OCI-LY3 (cell line): ENCODE results near the gene RDH5.

ENCODE experiments used
- H2AFZ ChIP-seq: fragments of 200-600, 300-600 bp; shearing (Covaris generic); 2 replicates; pipeline ENCODE4 v1.6.0; 2014; ENCODE audit warnings: antibody characterized with exemption, low read depth, low read length
- H3K27ac ChIP-seq: fragments of 200-600, 300-600 bp; sonication (generic); 2 replicates; pipeline ENCODE4 v1.5.1; 2014; ENCODE audit warnings: mild to moderate bottlenecking, low read length, moderate library complexity, mixed read lengths
- H3K27me3 ChIP-seq: fragments of 200-600, 300-600 bp; sonication (generic); 2 replicates; pipeline ENCODE4 v1.6.1; 2014; ENCODE audit warnings: low read depth, low read length, mixed read lengths
- H3K36me3 ChIP-seq: fragments of 200-600, 300-600 bp; sonication (generic); replicated peaks from 2 replicates; pipeline ENCODE3; 2014; ENCODE audit warnings: low read depth, low read length, mixed read lengths
- H3K4me1 ChIP-seq: fragments of 300-600, 200-600 bp; sonication (generic); 2 replicates; pipeline ENCODE4 v1.6.1; 2014; ENCODE audit warnings: low read length, mixed read lengths
- H3K4me2 ChIP-seq: fragments of 200-600, 300-600 bp; sonication (generic); 2 replicates; pipeline ENCODE4 v1.6.1; 2014; ENCODE audit warnings: low read length, mixed read lengths
- H3K4me3 ChIP-seq: fragments of 300-600, 200-600 bp; sonication (generic); 2 replicates; pipeline ENCODE4 v1.5.1; 2014; ENCODE audit warnings: antibody characterized with exemption, mild to moderate bottlenecking, low read length, moderate library complexity
- H3K79me2 ChIP-seq: fragments of 300-600, 200-600 bp; shearing (Covaris generic); 2 replicates; pipeline ENCODE4 v1.6.1; 2014; ENCODE audit warnings: mild to moderate bottlenecking, low read length, mixed read lengths
- H3K9ac ChIP-seq: fragments of 300-600, 200-600 bp; shearing (Covaris generic); 2 replicates; pipeline ENCODE4 v1.6.0; 2014; ENCODE audit warnings: mild to moderate bottlenecking, low read length, moderate library complexity
- H3K9me3 ChIP-seq: fragments of 200-600, 300-600 bp; shearing (Covaris generic); 2 replicates; pipeline ENCODE4 v1.6.1; 2014; ENCODE audit warnings: low read length, mixed read lengths; ENCODE audit not compliant: insufficient read depth
- H4K20me1 ChIP-seq: fragments of 200-600, 300-600 bp; sonication (generic); 2 replicates; pipeline ENCODE4 v1.6.1; 2016; ENCODE audit warnings: low read length, mixed read lengths; ENCODE audit not compliant: insufficient read depth
- EZH2phosphoT487 ChIP-seq: fragments of 200-600 bp; shearing (Covaris generic); IDR thresholded peaks from 2 replicates; pipeline ENCODE4 v1.6.1; 2018; ENCODE audit warnings: antibody characterized with exemption, mixed run types, low read depth
- TF ChIP-seq, protein P1 (sequence below): fragments of 200-600, 300-600 bp; sonication (generic); IDR thresholded peaks from 2 replicates; pipeline ENCODE4 v1.5.1; 2014; ENCODE audit warnings: antibody characterized with exemption, low read length, low read depth

Gene RDH5

GRCh38 chr12:55696141-55696540 lies 24.1 kb upstream of the RDH5 start:
- Histone ChIP-seq H3K27ac (no peak overlapping the region), H3K9me3 (no peaks in the 10 kb centered on the region), H3K4me3 (no peak overlapping the region), H3K36me3 (no peaks in the 10 kb centered on the region), H3K4me1 (no peaks in the 10 kb centered on the region), H2AFZ (no peak overlapping the region), H3K27me3 (no peaks in the 10 kb centered on the region), H4K20me1 (no peaks in the 10 kb centered on the region), H3K79me2 (no peaks in the 10 kb centered on the region), H3K9ac (no peak overlapping the region), H3K4me2 (no peak overlapping the region)
- TF ChIP-seq EZH2phosphoT487: no peak
- TF ChIP-seq, protein P1, sequence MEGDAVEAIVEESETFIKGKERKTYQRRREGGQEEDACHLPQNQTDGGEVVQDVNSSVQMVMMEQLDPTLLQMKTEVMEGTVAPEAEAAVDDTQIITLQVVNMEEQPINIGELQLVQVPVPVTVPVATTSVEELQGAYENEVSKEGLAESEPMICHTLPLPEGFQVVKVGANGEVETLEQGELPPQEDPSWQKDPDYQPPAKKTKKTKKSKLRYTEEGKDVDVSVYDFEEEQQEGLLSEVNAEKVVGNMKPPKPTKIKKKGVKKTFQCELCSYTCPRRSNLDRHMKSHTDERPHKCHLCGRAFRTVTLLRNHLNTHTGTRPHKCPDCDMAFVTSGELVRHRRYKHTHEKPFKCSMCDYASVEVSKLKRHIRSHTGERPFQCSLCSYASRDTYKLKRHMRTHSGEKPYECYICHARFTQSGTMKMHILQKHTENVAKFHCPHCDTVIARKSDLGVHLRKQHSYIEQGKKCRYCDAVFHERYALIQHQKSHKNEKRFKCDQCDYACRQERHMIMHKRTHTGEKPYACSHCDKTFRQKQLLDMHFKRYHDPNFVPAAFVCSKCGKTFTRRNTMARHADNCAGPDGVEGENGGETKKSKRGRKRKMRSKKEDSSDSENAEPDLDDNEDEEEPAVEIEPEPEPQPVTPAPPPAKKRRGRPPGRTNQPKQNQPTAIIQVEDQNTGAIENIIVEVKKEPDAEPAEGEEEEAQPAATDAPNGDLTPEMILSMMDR: no peak

- H3K27ac ChIP-seq: no peak overlapping the region
- H3K4me3 ChIP-seq: no peak overlapping the region
- TF ChIP-seq EZH2phosphoT487: no peak
- TF ChIP-seq, protein P1: no peak
- no peak overlapping the region for H3K9ac ChIP-seq
- no peaks in the 10 kb centered on the region for H3K27me3 ChIP-seq
- H2AFZ ChIP-seq: no peak overlapping the region
- H3K4me1 ChIP-seq: no peaks in the 10 kb centered on the region
- no peaks in the 10 kb centered on the region for H3K36me3 ChIP-seq
- H4K20me1 ChIP-seq: no peaks in the 10 kb centered on the region
- H3K79me2 ChIP-seq: no peaks in the 10 kb centered on the region
- no peaks in the 10 kb centered on the region for H3K9me3 ChIP-seq
- H3K4me2 ChIP-seq: no peak overlapping the region
Measured at GRCh38 chr12:55696796-55697462, 23.3 kb upstream of the RDH5 start.

- Histone ChIP-seq H3K9me3 (no peaks in the 10 kb centered on the region), H3K36me3 (no peaks in the 10 kb centered on the region), H3K4me3 (no peak overlapping the region), H3K4me1 (no peaks in the 10 kb centered on the region), H3K4me2 (no peak overlapping the region), H3K27ac (no peak overlapping the region), H2AFZ (no peak overlapping the region), H4K20me1 (no peaks in the 10 kb centered on the region), H3K27me3 (no peaks in the 10 kb centered on the region), H3K79me2 (no peaks in the 10 kb centered on the region), H3K9ac (no peak overlapping the region)
- no peak for TF ChIP-seq EZH2phosphoT487
- TF ChIP-seq, protein P1: no peak
Measured at GRCh38 chr12:55697686-55698085, 22.5 kb upstream of the RDH5 start.

- Histone ChIP-seq H3K4me1 (no peaks in the 10 kb centered on the region), H4K20me1 (no peaks in the 10 kb centered on the region), H3K4me3 (no peak overlapping the region), H3K36me3 (no peaks in the 10 kb centered on the region), H2AFZ (no peak overlapping the region), H3K79me2 (no peaks in the 10 kb centered on the region), H3K9ac (no peak overlapping the region), H3K27me3 (no peaks in the 10 kb centered on the region), H3K4me2 (no peak overlapping the region), H3K9me3 (no peaks in the 10 kb centered on the region), H3K27ac (no peak overlapping the region)
- TF ChIP-seq EZH2phosphoT487: no peak
- TF ChIP-seq, protein P1: no peak
Measured at GRCh38 chr12:55698241-55698955, 21.8 kb upstream of the RDH5 start.
